Embryonic facial prominence (tissue), 1 donor: ENCODE data around the gene CBS.
"Not testable (repeated sequence)": the region's sequence is repeated elsewhere in the genome, so short reads cannot be mapped to it uniquely, and the experiment has no call there.

Source experiments
- DNase-seq: peaks from one replicate; pipeline ENCODE4 v3.0.0-alpha.2; 2016; ENCODE audit errors: extremely low spot score

Gene CBS

GRCh38 chr21:43068065-43068464 is 7.6 kb downstream of the CBS start:
- not testable (repeated sequence) for DNase-seq

GRCh38 chr21:43066690-43067089 is 8.9 kb downstream of the CBS start:
- not testable (repeated sequence) for DNase-seq

- not testable (repeated sequence) for DNase-seq
These were observed 9.6 kb downstream of the CBS start for GRCh38 chr21:43065991-43066390.

GRCh38 chr21:43064265-43064917 is 11.2 kb downstream of the CBS start:
- not testable (repeated sequence) for DNase-seq

- DNase-seq: not testable (repeated sequence)
These were observed 12.5 kb downstream of the CBS start for GRCh38 chr21:43062955-43063664.

GRCh38 chr21:43053112-43053511 is 22.5 kb downstream of the CBS start:
- not testable (repeated sequence) for DNase-seq

- not testable (repeated sequence) for DNase-seq
These were observed 29.5 kb downstream of the CBS start for GRCh38 chr21:43045876-43046821.

GRCh38 chr21:43045165-43045875 is 30.3 kb downstream of the CBS start:
- DNase-seq: not testable (repeated sequence)

GRCh38 chr21:43044547-43044946 is 31.1 kb downstream of the CBS start:
- DNase-seq: not testable (repeated sequence)

- not testable (repeated sequence) for DNase-seq
These were observed 32.3 kb downstream of the CBS start for GRCh38 chr21:43043291-43043690.

- not testable (repeated sequence) for DNase-seq
These were observed 33.5 kb downstream of the CBS start for GRCh38 chr21:43042169-43042568.

GRCh38 chr21:43038659-43039044 is 37.0 kb downstream of the CBS start:
- DNase-seq: not testable (repeated sequence)

GRCh38 chr21:43037918-43038658 is 37.5 kb downstream of the CBS start:
- not testable (repeated sequence) for DNase-seq

GRCh38 chr21:43036889-43037288 is 38.7 kb downstream of the CBS start:
- DNase-seq: not testable (repeated sequence)

GRCh38 chr21:43034826-43035225 is 40.8 kb downstream of the CBS start:
- no peak for DNase-seq

- no peak for DNase-seq
These were observed 41.5 kb downstream of the CBS start for GRCh38 chr21:43034101-43034500.

- DNase-seq: no peak
These were observed 44.5 kb downstream of the CBS start for GRCh38 chr21:43031121-43031619.

- DNase-seq: no peak
These were observed 45.9 kb downstream of the CBS start for GRCh38 chr21:43029785-43030184.

- no peak for DNase-seq
These were observed 47.5 kb downstream of the CBS start for GRCh38 chr21:43027846-43028731.
